Calu3 (cell line): ENCODE results near the gene TSPAN4. TPM values are rescaled to one million over a fixed set of nuclear protein-coding genes. Genes with fewer than 3 reads are reported as not detected.

Experiments
- BruUV-seq: library from RNA; stranded (reverse); fragments of 400-500 nt; replicated peaks from 2 replicates; lab custom pipeline; 2021; lab: Mats Ljungman, UMichigan
- CTCF ChIA-PET: fragments of 300-600 bp; sonication (Branson Sonifier 250); formaldehyde crosslinking; loops from one replicate; lab custom pipeline; 2022; ENCODE audit warnings: antibody characterized with exemption; lab: Charles Lee
- DNase-seq: peaks from one replicate; pipeline ENCODE4 v3.0.0; 2022
- H3K27ac Mint-ChIP-seq: one replicate; pipeline ENCODE4 v1.8.0; 2022; ENCODE audit warnings: mixed read lengths; ENCODE audit not compliant: unreplicated experiment
- H3K27me3 Mint-ChIP-seq: one replicate; pipeline ENCODE4 v1.8.0; 2022; ENCODE audit warnings: mixed read lengths; ENCODE audit not compliant: unreplicated experiment
- H3K36me3 Mint-ChIP-seq: one replicate; pipeline ENCODE4 v1.8.0; 2022; ENCODE audit warnings: mild to moderate bottlenecking, moderate library complexity, mixed read lengths; ENCODE audit not compliant: insufficient read depth, unreplicated experiment
- H3K4me1 Mint-ChIP-seq: one replicate; pipeline ENCODE4 v1.8.0; 2022; ENCODE audit warnings: mild to moderate bottlenecking, low read depth, mixed read lengths; ENCODE audit not compliant: unreplicated experiment
- H3K4me3 Mint-ChIP-seq: one replicate; pipeline ENCODE4 v1.8.0; 2022; ENCODE audit warnings: mild to moderate bottlenecking, low read depth, moderate library complexity, mixed read lengths; ENCODE audit not compliant: unreplicated experiment
- H3K9me3 Mint-ChIP-seq: one replicate; pipeline ENCODE4 v1.8.0; 2022; ENCODE audit warnings: low read depth, mixed read lengths; ENCODE audit not compliant: unreplicated experiment
- CTCF ChIP-seq: fragments of 200-600 bp; IDR thresholded peaks from one replicate; pipeline ENCODE4 v1.8.0; 2022; ENCODE audit warnings: antibody characterized with exemption; ENCODE audit not compliant: unreplicated experiment
- intact Hi-C: fragments of 100-400 bp; cut with micrococcal nuclease; formaldehyde crosslinking; loops from one replicate; pipeline ENCODE4 v1.10.0; 2022; ENCODE audit not compliant: unreplicated experiment
- total RNA-seq: library from RNA; stranded (reverse); gene quantifications from 2 replicates; pipeline ENCODE4 v1.2.3, GENCODE V29; 2022

Gene TSPAN4
- total RNA-seq, 1 experiment from 2014 or later: 36.3 TPM

- Mint-ChIP-seq H3K9me3 (no peaks in the 10 kb centered on the region), H3K36me3 (peaks cover 28% of the 10 kb centered on the region), H3K27ac (no peak overlapping the region), H3K4me3 (no peak overlapping the region), H3K27me3 (no peaks in the 10 kb centered on the region), H3K4me1 (no peaks in the 10 kb centered on the region)
- DNase-seq: no peak
- BruUV-seq: no TSS peak
- CTCF ChIA-PET: interaction anchor here (0.5 to 2.1 kb wide), 6 partner anchors 44 to 154 kb away, joined by 3 to 6 read pairs (median 4); no protein-coding TSS in a partner anchor
- no peak for TF ChIP-seq CTCF
- intact Hi-C loops: no loop called here
Observed at GRCh38 chr11:897253-898142, 54.8 kb downstream of the TSPAN4 start.

GRCh38 chr11:898143-898511, 55.5 kb downstream of the TSPAN4 start:
- CTCF ChIA-PET: interaction anchor here (0.5 to 2.1 kb wide), 5 partner anchors 54 to 153 kb away, joined by 3 to 6 read pairs (median 4); no protein-coding TSS in a partner anchor
- no peaks in the 10 kb centered on the region for H3K9me3 Mint-ChIP-seq
- H3K36me3 Mint-ChIP-seq: peaks cover 29% of the 10 kb centered on the region
- BruUV-seq: no TSS peak
- H3K27me3 Mint-ChIP-seq: no peaks in the 10 kb centered on the region
- H3K4me1 Mint-ChIP-seq: no peaks in the 10 kb centered on the region
- peak; percentile 43 for DNase-seq
- H3K27ac Mint-ChIP-seq: no peak overlapping the region
- no peak for TF ChIP-seq CTCF
- intact Hi-C loops: no loop called here
- H3K4me3 Mint-ChIP-seq: no peak overlapping the region

GRCh38 chr11:898540-899190, 56.0 kb downstream of the TSPAN4 start:
- Mint-ChIP-seq H3K4me1 (no peaks in the 10 kb centered on the region), H3K4me3 (no peak overlapping the region), H3K27me3 (no peaks in the 10 kb centered on the region), H3K36me3 (peaks cover 29% of the 10 kb centered on the region), H3K27ac (no peak overlapping the region), H3K9me3 (no peaks in the 10 kb centered on the region)
- no TSS peak for BruUV-seq
- CTCF ChIA-PET: interaction anchor here (1.0 to 2.1 kb wide), 4 partner anchors 53 to 152 kb away, joined by 3 to 6 read pairs (median 5); no protein-coding TSS in a partner anchor
- DNase-seq: peak; percentile 34
- intact Hi-C loops: no loop called here
- TF ChIP-seq CTCF: no peak

- H3K36me3 Mint-ChIP-seq: peaks cover 26% of the 10 kb centered on the region
- CTCF ChIA-PET: interaction anchor here (2.1 kb wide), 1 partner anchor 52 kb away, joined by 6 read pairs; no protein-coding TSS in a partner anchor
- intact Hi-C loops: no loop called here
- no peak overlapping the region for H3K27ac Mint-ChIP-seq
- H3K27me3 Mint-ChIP-seq: no peaks in the 10 kb centered on the region
- H3K9me3 Mint-ChIP-seq: no peaks in the 10 kb centered on the region
- no TSS peak for BruUV-seq
- DNase-seq: no peak
- no peak overlapping the region for H3K4me3 Mint-ChIP-seq
- TF ChIP-seq CTCF: no peak
- no peaks in the 10 kb centered on the region for H3K4me1 Mint-ChIP-seq
Observed at GRCh38 chr11:899724-900123, 57.1 kb downstream of the TSPAN4 start.
